ENCODE measurements around the gene LRRK2.
"Not testable (repeated sequence)": the region's sequence is repeated elsewhere in the genome, so short reads cannot be mapped to it uniquely, and the experiment has no call there.

The LRRK2 gene

DNA sequence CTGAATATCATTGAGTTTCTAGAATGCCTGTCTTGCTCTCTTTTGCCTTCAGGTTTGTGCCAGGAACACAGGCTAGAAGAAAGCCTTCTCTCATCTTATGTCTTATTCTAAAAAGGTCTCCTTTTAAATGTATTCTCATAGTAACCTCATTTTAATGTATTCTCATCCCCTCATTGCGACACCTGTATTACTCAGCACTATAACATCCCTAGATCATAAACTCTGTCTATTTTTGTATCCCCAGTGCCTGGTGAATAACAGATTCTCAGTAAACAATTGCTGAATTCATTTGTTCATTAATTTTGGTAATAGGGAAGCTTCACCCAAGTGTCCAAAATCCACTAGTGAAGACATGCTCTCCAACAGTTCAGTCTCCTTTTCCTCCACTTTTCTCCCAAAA, 8.8 kb upstream of the LRRK2 start:
- DNase-seq, result no peak

DNA sequence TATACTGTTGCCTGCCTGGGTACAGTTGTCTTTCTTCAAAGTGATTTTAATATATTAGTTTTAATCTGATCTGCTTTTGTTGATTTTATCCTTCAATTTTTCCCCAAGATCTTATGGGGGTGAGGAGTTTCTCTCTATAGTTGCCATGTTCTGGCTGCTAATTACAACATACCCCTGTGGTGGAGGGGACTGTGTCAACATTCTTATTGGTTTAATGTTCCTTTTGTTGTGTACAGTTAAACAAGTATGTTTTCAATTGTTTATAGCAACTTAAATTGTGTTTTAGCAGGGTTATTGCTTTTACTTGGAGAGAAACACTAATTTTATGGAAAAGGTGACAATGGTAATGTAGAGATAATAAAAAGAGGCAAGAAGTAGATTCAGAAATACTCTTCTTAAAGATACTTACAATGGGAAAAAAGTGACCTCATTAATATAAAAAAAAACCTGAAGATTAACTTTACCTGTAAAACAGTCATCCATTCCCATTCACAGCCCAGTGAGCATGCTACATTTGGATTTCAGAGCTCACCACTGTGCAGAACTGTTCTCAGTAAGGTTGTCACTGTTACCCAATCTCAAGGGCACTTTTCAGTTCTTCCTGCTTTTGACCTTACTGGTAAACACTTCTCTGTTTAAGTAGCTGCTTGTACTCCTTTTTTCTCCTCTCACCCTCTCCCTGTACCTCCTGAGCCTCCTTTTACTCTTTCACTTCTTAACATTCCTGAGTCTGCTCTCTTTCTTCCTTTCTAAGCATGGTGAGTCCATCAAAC, 8.1 kb upstream of the LRRK2 start:
- DNase-seq, result no peak

DNA sequence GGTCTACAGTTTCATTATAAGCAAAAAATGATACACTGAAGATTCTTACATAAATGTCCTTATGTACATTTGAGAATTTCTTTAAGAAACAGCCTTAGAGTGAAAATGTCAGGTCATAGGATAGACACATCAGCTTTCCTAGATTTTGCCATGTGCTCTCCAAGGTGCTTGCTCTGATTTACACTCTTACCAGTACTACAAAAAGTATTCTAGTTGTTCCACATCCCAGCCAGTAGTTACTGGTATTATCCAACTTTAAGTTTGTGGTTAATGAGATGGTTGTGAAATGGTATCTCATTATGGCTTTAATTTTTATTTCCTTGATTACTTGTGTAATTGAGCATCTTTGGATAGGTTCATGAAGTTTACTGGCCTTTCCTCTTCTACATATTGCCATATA, 5.0 kb upstream of the LRRK2 start:
- no peak for DNase-seq

DNA sequence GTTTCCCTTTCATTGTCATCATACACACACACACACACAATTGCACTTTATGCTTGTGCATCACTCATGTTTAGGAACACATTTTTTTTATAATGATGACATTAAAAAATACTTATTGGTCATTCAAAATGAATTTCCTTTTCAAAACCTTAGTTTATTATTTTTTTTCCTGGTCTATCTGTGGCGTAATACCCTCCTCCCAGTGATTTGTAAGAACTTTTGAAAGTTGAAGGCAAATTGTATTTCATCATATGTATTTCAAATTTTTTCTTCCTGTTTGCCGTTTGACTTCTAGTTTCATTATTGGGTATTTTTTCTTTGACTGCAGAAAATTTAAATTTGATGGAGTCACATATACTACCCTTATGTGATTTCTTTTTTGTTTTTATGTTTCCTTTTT, 2.5 kb upstream of the LRRK2 start:
- no peak for DNase-seq

DNA sequence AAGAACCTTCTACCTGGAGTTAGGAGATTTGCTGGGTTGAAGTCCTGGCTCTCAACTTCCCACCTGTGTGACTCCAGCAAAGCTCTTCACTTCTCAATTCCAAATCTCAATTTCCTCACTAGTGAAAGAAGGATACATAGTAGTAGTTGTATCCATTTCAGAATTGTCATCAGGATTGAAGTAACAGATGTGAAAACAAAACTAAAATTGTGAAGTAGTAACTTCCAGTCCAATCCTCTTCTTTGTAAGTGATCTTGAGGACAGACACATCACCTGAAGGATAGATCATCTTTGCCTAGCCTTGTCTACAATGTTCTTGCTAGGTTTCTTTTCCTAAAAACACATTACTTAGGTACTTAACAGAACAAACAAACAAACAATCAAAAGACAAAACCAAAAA, 1.2 kb upstream of the LRRK2 start:
- no peak for DNase-seq

DNA sequence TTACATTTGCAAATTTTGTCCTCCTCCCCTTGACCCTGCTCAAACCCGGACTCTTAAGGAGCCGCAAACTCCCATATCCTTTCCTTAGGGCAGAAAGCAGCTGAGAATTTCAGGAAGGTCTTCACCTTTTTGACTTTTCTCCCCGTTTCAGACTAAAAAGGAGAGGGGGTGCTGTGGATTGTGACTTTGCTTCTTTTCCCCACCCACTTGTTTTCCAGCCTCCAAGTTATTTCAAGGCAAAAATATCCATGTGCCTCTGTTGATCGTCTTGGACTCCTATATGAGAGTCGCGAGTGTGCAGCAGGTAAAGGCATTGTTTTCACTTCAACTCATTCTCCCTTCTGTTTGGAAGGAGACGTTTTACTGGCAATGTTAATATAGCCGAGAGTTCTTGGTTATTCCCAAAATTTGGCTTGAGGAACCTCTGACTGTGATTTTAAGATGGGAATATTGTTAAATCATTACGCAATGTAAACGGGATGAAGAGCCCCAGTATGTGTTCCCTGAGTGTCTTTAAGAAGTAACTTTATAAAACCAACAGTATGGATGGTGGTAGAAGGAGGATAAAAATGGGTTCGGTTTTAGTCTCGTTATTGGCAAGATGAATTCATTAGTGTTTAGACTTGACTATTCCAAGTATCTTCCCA, 663 bp downstream of the LRRK2 start:
- DNase-seq, result no peak

DNA sequence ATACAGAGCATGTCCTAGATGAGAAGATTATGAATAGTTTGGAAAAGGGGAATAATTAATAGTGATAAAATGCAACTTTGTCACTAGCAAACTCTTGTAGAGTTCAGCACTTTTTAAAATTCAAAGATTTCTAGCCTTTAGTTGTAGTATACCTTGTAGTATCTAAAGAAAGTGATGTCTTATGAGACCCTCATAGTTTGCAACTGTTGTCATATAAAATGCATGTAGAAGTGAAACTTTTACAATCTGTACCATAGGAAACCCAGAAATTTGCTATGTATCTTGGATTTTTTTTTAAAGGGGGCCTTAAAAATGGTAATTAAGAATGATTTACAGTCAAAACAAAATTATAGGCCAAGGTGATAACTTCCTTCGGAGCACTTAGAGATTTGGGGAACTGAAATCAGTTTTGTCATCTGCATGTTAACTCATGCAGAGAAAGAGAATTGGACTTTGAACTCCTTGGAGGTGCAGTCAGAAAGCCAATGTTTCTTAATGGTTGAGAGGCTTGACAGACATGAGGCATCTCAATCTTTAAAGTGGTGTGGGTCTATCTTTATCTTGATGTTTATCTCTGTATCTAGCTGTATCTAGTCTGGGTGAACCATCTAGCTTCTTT, 1.3 kb downstream of the LRRK2 start:
- no peak for DNase-seq

DNA sequence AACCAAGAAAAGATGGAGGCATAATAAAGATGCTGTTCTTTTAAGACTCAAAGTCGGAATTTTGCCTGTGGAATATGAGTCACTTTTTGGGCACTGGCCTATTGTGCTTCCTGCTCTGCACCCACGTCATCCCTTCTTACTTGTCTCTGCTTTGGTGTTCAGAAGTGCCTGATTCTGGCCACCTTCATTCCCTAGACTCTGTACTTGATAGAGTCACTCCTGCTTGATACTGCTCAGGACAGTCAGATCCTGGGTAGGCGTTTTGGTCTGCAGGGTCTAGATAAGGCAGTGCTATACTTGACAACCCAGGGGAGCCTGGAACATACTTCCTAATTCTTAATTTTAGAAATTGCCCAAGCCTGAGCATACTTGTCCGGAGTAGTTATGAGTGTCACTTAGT, 1.9 kb downstream of the LRRK2 start:
- no peak for DNase-seq

DNA sequence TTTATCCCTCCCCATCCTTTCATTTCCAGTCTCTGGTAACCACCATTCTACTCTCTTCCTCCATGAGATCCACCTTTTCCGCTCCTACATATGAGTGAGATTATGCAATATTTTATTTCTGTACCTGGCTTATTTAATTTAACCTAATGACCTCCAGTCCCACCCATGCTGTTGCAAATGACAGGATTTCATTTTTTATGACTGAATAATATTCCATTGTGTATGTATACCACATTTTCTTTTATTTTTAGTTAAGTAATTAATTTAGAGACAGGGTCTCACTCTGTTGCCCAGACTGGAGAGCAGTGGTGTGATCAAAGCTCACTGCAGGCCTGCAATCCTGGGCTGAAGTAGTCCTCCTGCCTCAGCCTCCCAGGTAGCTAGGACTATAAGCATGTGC, 2.6 kb downstream of the LRRK2 start:
- no peak for DNase-seq

DNA sequence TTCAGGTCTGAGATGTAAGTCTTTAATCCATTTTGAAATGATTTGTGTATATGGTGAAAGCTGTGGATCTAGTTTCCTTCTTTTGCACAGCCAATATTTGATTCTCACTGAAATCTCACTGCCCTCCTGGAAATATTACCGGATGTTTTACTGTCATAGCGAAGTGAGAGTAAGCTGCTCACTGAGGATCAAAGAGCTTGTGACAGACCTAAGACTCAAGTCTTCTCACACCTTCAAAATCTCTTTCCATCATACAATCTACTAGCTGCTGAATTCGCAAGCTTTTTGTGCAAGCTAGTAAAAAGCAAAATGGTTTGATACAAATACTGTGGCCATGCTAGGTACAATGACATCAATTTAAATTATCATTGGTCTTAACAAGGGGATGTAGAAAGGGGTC, 3.9 kb downstream of the LRRK2 start:
- DNase-seq, result no peak

DNA sequence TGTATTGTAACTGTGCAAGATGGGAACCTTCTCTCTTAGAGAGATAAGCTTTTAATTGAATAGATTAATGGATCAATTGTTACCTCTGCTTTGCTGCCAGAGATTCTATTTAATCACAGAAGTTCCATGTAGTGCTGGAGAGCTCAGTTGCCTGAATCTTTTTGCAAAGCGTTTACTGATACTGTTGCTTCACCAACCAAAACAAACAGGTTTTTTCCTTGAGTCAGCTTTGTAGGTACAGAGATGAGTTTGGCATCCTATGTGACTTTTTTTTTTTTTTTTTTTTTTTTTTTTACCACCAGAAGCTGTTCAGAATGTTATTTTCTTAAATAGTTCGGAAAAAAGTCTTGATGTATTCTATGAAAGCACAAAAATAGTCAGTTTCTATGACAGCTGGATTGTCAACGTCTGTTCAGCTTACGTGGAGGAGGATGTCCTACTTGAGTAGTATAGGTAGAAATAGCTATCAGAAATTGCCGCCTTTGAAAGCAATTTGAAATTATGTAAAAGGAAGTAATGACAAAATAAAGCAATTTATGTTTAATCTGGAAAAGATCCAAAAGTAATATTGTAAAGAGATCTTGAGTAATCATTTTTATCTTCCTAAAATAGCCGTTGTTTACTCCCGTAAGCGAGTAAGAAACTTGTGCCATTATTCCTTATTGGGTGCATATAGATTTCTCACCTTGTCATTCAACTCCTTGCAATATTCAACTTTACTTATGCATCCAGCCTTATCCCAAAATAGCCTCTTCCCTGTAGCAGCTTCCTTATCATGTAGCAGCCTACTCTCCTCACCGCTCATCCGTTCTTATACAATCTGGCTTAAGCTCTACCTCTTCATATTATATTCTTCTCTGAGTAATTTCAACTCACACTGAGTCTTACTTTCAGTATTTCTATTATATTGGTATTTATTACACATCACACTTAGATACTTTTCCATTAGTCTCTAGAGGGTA, 5.2 kb downstream of the LRRK2 start:
- no peak for DNase-seq

DNA sequence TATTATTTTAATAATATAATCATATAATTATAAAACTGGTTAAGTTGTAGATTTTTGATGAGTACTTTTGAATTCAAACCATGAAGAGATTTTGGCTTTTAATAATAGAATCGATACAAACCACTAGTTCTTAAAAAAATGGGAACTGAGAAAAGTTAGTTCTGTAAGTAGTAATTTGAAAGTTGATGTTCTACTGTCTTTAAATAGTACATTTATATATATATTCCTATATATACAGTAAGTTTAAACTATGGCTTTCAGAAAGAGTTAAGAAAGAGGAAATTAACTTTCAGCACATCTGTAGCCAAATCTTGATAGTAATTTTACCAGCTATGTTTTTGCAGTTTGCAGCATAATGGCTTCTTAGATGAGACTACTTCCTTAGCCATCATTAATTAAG, 7.8 kb downstream of the LRRK2 start:
- DNase-seq, result no peak

DNA sequence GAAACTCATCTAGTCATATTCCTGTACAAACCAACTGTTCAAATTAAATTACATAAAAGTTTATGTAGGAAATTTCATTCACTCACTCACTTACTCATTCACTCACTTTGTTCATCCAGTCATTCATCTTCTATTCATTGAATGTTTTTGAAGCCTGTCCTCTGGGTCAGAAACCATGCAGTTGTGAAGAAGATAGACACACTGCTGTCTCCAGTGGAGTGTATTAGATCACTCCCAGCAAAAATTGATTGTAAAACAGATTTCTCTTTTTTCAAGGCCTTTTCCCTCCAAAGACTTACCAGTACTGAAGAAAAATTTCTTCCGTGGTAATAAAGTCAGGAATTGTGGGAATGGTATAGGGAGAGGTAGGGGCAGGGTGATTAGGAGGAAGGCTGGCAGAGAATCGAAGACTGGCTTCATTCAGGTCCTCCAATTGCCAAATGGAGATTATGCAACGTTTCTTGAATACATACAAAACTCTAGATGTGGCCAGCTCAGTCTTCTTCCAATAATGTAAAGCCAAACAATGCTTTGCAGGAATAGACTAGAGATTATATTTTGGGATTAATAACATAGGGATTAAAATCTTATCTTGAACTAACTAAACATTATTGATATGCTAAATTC, 9.1 kb downstream of the LRRK2 start:
- DNase-seq, result no peak

DNA sequence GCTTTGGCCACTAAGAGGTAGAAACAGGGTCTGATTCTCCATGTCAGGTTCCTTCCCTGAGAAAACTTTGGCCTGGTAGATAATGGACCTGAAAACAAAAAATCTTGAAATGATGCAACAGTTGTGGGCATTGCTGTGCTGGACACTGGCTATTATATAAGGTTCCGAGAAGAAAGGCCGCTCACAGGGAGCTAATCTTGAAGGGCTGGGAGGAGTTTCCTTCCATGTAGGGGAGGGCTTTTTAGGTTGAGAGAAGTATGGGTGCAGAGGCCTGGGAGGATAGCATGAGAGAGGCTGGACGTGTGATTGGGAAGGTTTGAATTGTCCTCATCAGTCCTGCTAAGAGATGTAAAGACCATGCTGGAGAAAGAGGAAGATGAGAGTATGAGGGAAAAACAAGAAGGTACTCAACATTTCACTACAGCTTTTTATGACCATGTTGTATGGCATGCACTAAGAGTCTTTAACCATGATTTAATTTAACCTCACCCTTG, 11.6 kb downstream of the LRRK2 start:
- DNase-seq, result no peak

DNA sequence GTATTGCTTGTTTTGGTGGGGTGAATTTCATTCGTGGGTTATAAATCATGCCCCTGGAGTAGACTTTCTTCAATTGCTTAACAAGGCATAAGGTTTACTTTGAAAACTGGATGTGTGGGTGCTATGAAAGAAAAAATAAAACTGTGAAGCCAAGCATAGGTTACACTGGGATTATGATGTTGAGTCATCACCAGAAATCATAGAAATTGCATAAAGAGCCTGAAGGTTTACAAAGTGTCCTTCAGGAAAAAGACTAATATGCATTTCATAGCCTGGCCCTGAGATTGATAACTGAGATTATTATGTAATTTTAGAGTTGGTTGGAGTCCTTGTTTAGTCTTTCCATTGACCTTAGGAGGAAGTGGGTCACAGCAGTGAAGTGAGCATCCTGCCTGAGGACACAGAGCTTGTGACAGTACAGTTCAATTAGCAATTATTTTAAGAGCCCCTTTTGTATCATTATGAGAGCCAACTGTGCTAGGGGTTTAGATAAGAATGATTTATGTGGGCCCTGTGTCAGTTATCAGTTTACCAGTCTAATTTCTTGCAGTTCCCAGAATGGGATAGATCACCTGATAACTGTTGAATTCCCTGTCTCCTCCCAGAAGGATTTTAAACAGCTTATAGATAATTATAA, 13.6 kb downstream of the LRRK2 start:
- DNase-seq, result no peak

DNA sequence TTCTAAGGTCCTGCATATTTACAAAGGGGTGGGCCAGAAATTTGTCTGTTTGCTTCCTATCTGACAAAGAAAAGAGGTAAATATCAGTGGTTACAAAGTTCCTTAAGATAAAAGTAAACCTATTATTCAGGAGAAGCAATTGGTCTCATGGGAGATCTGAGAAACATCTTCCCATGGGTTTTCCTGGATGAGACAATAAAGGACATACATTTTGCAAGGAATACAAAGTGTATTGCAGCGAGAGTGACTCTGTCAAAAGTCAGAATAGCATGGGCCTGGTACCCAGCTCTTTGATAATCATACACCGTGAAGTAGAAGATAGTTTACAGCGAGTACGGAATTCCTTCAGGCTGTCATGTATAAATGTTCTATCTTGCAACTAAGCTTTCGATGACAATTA, 14.2 kb downstream of the LRRK2 start:
- no peak for DNase-seq

DNA sequence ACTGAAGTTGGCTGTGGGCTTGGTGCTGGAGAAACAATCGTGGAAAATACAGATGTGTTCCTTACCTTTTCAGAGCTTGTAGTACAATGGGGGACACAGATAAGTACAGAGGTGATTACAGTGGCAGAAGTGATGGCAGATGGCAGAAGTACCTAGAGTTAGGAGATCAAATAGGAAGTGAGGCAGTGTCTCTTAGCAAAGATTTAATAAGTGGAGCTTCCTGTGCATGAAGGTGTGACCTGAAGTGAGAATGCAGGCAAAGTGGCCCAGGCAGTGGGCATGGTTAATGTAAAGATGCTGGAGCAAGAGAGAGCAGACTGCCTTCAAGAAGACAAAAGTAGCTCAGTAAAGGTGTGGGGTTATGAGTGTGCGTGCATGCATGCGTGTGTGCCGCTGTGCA, 16.0 kb downstream of the LRRK2 start:
- no peak for DNase-seq

DNA sequence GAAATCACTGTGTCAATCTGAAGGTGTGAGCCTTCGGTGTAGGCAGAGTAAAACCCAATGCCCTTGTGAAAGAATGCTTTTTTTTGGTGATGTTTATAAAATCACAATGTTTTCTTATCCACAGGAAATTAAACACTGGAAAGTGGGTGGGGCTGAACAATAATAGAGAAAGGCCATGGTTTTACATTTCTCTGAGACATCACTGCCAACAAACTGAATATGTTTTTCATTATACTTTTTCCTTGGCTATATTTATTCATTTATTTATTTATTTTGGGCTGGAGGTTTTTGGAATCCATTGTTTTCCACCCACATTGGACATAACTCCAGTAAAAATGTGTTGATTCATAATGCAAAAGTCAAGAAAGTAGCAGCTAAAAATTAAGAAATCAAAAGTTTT, 16.9 kb downstream of the LRRK2 start:
- no peak for DNase-seq

DNA sequence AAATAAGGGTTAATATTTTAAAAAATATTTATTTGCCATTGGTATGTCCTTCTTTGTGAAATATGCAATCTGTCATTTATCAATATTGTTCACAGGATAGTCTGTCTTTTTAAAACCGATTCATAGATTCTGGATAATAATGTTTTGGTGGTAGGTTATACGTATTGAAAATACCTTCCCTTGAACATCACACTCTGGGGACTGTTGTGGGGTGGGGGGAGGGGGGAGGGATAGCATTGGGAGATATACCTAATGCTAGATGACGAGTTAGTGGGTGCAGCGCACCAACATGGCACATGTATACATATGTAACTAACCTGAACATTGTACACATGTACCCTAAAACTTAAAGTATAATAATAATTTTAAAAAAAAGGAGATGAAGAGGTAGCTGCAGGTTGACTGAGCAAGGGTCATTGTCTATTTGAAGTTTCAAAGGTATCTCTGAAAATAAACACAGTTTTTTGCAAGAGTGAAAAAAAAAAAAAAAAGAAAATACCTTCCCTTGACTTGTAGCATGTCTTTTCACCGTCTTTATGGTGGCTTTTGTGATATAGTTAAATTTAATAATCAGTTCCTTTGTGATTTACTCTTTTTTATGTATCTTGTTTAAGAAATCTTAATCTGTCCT, 19.8 kb downstream of the LRRK2 start:
- DNase-seq, result not testable (repeated sequence)

DNA sequence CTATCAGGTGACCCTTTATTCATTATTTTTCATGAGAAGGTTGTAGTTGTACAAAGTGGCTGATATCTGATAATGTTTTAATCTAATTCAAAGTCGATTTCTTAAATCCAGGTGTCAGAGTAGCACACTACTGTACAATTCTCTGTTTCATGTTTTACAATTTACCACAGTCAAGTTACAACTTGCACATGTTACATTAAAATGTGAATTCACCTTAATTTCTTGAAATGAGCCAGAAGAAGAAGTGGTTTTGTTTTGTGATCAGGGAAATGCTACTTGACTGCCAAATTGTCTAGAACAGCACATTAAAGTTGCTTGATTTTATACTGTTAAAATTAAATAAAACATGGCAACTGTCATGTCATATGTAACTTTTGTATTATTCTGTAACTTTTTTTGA, 23.2 kb downstream of the LRRK2 start:
- DNase-seq, result no peak

DNA sequence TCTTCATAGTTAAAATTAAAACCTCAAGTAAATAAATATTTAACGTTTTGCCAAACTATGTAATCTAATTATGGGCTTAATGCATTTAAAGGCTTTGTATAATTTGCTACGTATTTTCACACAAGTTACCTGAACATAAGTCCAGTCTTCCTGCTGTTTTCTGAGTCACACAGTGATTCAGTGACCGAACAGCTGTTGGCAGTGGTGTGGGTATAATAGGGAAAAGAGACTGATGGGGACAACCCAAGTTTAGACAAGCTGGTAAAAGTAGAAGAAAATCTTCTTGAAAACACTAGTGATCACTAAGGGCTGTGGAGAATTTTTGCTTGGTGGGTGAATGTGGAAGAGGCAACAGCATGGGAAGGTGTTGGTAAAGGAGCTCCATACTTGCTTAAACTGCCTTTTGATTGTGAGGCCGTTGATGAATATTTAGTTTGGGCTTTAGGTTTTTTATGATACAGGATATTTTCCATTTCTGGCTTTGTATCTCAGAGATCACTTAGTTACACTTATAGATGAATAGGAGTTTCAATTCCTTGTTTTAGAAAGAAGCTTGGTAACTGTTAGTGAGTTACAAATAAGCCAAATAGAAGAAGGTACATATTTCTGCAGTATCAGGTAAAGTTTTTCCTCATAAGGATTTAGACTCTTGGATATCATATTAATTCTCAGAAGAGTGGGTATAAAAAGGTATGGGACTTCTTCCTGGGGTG, 23.9 kb downstream of the LRRK2 start:
- no peak for DNase-seq
